Stimulated activated CD4-positive, alpha-beta T cell treated with anti-CD3 and anti-CD28 coated beads, TNF-alpha, amount 100 ng/mL, for 4 hours (primary cell): ENCODE data around the gene ERMAP.
"Not testable (repeated sequence)": the region's sequence is repeated elsewhere in the genome, so short reads cannot be mapped to it uniquely, and the experiment has no call there.

Source experiments
- DNase-seq, 3 experiments: peaks; one replicate each; pipeline ENCODE4 v3.0.0-alpha.2; 2020; ENCODE audit warnings: low read depth in 3 of 3

The ERMAP gene

DNA sequence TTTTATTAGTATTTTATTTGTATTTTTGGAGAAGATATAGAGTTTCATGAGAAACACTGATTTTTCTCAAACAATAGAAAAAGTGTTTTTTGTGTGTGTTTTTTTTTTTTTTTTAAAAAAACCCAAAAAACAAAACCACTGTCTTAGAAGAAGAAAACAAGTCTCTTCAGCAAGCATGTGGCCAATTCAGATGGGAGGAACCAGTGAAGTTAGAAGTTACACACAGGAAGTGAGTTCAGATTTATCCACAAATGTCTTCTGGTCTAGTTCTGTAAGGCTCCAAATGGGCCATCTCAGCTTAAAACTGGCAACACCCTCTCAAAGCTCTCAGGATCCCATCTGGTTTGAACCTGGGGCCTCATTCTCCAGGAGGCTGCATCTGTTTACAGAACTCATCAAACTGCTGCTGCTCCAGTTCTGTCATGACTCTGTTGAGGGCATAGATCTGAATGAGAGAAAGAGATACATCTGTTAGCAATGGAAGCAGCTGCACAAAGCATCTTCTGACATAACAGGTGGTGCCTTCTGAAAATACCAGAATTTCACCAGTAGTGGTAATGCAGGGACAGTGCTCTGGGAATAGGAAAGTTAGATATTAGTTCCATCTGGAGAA is 9.8 kb upstream of the ERMAP start:
- no peak for DNase-seq

DNA sequence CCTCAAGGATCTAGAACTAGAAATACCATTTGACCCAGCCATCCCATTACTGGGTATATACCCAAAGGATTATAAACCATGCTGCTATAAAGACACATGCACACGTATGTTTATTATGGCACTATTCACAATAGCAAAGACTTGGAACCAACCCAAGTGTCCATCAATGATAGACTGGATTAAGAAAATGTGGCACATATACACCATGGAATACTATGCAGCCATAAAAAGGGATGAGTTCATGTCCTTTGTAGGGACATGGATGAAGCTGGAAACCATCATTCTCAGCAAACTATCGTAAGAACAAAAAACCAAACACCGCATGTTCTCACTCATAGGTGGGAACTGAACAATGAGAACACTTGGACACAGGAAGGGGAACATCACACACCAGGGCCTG is 2.1 kb upstream of the ERMAP start:
- not testable (repeated sequence) for DNase-seq

GRCh38 chr1:42815941-42816584 is 859 bp upstream of the ERMAP start:
- DNase-seq = no peak

DNA sequence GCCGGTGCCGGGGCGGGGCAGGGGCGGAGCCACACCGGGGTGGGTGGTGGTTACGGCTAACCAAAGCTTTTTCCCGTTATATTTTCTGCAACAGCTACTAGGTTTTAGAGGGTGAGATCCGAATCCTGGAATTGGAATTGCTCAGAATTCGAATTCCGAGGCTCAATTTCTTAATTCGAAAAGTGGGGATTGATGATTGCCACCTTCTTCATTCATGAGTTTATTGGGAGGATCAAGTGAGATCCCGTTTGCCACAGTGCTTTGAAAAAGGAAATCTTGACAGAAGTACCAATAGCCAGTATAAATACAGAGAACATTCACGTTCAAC is 482 bp downstream of the ERMAP start:
- DNase-seq = no peak

- DNase-seq = no peak
Measured at GRCh38 chr1:42817976-42818375, 1.1 kb downstream of the ERMAP start.

GRCh38 chr1:42820813-42821212 is 3.9 kb downstream of the ERMAP start:
- DNase-seq = no peak

GRCh38 chr1:42821690-42822089 is 4.8 kb downstream of the ERMAP start:
- DNase-seq = no peak

GRCh38 chr1:42822800-42823392 is 6.0 kb downstream of the ERMAP start:
- DNase-seq = no peak

- no peak for DNase-seq
Measured at GRCh38 chr1:42824481-42825035, 7.6 kb downstream of the ERMAP start.

DNA sequence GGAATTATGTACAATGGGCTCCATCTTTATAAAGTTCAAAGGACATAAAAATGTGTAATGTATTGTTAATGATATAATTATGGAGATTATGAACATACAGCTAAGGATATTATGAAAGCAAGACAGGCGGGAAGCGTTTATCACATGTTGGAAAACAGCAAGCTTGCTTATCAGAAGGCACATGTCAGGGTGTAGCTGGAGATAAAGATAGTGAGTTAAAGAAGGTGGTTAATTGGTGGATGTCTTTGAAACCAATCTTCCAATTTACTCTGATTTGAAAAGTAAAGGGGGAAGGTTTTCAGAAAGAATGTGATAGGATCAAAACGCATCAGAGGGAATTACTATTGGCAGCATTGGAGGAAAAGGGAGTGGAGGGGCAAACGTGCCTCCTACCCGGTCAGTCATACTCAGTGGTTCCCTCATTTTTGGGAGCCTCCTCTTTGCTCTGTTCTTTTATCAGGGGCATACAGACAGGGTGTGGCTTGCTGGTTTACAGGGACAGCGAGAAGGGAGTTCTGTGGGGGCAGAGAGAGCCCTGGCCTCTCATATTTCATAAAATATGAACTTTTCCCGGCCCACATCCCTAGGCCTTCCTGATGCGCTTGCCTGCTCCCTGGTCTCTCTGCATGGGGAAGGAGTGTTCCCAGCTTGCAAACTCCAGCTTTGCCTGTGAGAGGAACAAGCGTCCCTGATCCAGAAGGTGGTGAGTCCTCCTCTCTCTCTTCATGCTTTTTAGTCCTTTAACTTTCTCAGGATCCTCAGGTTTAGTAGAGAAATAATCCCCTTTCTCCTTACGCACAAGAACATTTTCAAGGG is 8.3 kb downstream of the ERMAP start:
- no peak for DNase-seq

GRCh38 chr1:42830631-42831030 is 13.7 kb downstream of the ERMAP start:
- DNase-seq = no peak

DNA sequence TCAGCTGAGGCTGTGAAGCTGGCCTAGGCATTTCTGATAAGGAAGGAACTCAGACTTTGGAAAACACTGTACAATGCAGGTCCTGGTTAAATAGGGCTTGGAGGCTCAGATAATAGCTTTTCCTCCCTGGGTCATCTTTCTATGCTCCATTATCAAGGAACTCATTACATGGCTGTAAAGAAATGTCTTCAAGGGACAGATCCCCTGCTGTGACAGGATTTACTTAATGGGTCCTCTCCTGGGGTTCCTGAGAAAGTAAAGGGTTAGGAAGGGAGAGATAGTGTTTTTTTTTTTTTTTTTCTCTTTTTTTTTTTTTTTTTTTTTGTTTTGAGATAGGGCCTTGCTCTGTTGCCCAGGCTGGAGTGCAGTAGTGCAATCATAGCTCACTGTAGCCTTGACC is 14.4 kb downstream of the ERMAP start:
- no peak for DNase-seq

GRCh38 chr1:42832641-42833240 is 15.8 kb downstream of the ERMAP start:
- DNase-seq = no peak

GRCh38 chr1:42833981-42834380 is 17.1 kb downstream of the ERMAP start:
- DNase-seq = no peak

DNA sequence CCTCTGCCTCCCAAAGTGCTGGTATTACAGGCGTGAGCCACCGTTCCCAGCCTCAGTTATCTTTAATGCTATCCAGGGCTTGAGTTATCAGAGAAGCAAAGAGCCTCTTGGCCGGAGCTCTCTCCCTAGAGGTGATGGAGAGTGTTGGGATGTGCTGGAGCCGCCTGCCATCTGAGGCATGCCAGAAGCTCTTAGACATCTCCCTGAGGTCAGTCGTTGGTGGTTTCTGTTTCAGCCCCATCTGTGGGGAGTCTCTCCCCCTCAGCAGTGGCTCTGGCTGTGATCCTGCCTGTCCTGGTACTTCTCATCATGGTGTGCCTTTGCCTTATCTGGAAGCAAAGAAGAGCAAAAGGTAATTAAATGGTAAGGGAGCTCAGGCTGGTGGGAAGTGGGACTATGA is 17.9 kb downstream of the ERMAP start:
- no peak for DNase-seq

DNA sequence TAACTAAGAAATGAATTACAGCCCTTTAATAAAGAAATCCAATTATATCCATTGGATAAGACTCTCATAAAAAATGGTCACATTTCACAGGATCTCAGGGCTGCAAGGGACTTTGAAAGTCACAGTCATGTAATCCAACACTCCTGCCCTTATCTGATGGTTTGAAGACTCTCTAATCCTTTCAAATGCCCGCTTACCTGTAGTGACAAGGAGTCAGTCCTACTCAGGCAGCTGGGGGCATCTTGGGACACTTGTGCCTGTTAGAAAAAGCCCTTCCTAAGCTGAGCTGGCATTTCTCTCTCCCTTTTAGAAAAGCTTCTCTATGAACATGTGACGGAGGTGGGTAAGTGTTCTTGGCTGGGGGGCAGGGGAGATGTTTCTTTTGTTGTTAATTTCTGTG is 18.5 kb downstream of the ERMAP start:
- DNase-seq = no peak

DNA sequence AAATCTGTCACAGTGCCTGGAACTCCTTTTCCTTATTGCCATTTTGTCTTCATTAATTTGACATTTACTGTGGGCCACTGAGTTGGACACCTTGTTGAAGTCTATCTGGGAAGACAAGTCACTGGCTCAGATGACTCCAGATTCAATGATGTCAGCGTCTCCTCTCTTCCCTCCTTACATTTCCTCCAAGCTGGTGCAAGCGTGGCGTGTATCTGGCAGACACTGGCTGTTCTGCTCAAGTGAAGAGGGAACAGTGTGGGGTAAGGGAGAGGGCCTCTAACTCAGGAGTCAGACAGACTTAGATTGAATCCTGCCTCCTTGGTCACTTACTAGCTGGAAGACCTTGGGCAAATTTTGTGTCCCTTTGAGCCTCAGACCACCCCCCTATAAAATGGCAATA is 20.8 kb downstream of the ERMAP start:
- DNase-seq = no peak

DNA sequence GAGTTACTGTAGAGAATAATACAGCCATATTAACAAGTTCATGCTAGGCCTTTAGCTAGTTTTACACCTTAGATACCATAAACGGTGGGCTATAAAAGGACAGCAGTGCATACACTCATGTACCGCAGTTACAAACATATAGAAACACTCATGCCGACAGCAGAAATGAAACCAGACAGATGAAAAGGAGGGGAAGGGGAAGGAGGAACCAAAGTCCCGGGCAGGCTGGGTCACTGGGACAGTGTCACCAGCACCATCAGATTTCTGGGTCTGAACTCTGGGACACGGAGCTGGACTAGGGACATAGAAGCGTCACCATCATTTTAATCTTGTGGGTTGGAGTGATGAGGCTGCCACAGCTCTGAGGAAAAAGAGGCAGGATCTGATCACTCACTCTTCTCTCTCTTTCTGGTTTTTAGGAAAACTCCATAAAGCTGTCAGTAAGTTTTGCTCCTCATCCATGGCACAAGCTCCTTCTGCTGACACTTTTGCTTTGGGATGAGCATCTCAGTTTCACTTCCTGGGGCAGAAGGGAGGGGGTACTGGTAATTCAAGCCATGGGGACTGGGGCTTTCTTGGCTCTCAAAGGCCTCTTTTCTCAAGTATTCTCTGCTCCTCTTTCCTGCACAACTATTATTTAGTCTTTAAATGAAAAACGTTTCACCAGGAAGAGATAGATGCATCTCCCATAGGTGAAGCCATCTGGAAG is 21.7 kb downstream of the ERMAP start:
- no peak for DNase-seq

DNA sequence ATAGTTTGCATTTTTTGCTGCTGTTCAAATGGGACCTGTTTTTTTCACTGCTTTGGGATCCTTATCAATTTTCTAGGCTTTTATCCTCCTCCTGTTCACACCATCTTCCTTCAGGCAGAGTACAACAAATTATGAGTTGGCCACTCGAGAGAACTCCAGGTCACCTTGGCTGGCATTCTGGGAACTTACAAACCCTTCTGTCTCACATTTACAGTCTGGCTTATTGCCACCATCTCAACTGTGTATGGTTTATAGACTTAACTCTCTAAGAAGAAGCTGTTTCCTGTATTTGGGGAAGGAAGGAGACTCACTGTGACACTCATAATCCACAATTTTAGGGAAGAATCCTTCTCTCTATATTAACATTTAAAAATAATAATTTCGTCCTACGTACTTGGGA is 24.1 kb downstream of the ERMAP start:
- DNase-seq = no peak

GRCh38 chr1:42841440-42842147 is 24.7 kb downstream of the ERMAP start:
- DNase-seq = no peak
